Left hindlimb (tissue), 1 donor: ENCODE data around the gene TBCD.

Experiments
- DNase-seq: peaks from one replicate; pipeline ENCODE4 v3.0.0-alpha.2; 2018

TBCD gene

DNA sequence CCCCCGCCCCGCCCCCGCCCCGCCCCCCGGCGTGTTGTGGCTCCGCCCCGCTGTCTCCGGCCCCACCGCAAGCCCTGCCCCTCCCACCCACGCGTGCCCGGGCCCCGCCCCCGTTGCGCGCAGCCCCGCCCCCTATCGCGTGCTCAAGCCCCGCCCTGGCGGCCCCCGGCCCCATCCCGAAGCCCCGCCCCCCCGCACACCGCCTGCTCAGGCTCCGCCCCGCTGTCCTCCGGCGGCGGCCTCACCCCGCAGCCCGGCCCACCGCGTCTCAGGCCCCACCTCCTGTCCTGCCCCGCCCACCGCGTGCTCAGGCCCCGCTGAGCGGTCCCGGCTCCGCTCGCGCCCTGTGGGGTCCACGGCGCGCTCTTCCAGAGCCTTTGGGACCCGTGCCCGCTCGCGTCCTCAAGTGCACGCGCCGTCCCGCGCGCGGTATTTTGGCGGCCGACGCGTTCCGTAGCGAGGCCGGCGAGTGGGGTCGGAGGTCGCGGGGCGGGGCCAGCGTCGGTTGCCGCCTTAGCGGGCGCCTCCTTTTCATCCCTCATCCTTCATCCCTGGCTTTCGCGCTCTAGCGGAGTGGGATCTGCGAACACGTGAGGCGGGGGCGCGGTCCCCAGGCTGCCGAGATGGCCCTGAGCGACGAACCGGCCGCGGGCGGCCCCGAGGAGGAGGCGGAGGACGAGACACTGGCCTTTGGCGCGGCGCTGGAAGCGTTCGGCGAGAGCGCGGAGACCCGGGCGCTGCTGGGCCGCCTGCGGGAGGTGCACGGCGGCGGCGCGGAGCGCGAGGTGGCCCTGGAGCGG lies at the start of gene TBCD:
Gene TBCD (plus strand): TSS at position 495 of the 800 bp plus-strand sequence. CDS start 129 bp downstream, at position 624.
- DNase-seq = peak; percentile 95

DNA sequence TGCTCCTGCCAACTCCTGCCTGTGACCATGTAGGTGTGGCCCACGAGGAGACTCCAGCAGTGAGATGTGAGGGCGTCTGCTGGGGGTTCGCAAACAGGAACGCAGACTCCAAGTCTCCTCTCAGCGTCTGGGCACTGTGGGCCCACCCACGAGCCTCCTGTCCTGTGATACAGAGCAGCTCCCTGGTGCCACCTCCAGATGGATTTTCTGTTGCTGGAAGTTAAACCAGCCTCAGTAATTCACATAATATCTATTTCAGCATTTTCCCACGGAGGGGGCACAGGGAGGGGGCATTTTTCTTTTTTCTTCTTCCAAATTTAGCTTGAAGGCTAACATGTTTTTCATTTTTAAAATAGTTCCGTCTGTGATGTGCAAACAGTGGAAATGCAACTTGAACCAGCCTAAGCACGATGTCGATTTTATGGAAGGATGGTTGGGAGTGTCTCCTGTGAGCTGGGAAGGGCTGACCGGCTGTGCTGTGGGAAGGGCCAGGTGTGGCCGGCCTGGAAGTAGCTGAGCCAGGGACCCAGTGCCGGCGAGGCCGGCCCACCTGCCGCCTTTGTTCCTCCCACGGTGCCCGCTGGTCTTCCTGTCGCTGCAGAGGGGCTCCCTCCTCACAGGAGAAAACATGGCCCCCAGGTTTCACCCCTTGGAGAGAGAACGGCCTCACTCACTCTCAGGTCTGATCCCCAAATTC lies 49.5 kb upstream of the TBCD start:
- DNase-seq = peak; percentile 48

DNA sequence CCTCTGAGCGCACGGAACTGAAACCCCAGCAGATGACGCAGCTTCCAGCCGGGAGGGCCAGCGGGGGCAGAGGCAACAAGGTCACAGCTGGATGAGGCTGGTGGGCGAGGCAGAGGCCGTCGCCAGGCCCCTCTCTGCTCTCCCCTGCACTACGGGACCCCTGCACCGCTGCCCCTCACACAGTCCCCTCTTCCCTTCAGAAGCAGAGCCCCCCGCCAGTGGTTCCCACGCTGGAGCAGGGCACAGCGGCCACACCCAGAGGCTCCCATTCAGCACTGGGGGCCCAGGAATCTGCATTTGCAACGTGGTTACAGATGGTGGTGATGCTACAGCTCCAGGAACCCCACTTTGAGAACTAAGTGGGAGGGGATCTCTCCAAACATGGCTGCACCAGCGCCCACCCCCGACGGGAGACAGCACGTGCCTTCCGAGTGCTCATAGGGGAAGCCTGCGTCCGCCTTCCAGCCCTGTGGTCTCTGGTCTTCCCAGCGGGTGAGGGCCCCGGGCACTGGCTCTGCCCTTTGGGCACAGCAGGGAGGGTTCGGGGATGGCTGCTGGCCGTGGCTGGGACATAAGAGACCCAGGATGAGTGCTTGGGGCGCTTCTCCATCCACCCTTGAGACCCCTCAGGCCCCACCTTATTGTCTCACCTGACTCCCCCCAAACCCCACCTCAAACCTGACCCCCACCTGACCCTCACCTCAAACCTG lies 48.7 kb upstream of the TBCD start:
- peak; percentile 32 for DNase-seq

DNA sequence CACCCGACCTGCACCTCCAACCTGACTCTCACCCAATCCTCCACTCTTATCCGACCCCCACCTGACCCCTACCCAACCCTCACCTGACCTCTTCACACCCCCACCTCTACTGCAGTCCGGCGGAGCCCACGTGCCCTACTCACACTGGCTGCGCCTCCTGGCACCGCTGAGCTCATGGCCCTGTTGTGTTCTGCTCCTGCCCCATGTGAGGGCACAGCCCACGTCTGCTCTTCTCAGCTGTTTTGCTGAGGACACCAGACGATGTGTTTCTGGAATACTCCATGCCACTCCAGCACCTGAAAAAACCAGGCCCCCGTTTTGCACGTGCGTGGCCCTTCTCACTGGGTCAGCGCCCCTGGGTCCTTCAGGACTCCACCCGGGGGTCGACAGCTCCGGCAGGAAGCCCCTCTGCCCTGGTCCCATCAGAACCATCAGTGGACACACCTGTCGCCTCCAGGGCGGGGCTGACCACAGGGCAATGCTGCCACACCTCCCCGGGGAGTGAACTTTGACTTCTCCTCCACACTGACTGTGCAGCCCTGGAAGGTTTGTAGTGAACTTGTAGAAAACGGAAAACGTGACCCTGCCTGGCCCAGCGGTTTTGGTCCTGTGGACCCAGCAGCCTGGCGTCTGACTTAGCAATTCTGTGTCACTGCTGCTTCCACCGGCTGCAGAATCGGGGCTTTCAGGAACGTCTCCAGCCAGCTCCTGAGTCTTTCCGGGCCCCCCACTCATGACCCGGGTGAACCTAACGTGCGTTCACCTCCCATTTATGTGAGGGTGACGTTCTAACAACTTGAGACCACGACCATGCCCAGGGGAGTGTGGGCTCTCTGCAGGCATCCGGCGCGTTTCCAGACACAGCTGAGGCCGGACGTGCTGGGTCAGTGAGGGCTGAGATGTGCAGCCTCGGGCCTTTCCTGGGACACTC lies 47.7 kb upstream of the TBCD start:
- DNase-seq = peak; percentile 30

DNA sequence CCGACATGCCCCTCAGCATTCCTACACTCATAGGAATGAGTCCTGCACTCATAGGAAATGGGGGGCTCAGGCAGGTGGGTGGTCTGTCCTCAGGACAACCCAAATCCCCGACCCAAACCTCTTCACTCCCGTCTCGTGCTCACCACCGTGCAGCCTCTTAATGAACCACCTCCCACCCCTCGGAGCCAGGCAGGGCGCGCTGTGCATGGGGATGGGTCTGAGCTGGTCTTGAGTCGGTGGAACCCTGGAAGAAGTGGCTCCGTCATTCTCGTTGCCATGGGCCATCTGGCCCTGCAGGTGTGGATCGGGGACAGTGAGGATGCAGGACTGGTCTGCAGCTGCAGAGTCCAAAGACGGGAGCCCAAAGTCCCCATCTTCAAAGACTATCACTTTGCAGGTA lies 47.0 kb upstream of the TBCD start:
- peak; percentile 14 for DNase-seq

DNA sequence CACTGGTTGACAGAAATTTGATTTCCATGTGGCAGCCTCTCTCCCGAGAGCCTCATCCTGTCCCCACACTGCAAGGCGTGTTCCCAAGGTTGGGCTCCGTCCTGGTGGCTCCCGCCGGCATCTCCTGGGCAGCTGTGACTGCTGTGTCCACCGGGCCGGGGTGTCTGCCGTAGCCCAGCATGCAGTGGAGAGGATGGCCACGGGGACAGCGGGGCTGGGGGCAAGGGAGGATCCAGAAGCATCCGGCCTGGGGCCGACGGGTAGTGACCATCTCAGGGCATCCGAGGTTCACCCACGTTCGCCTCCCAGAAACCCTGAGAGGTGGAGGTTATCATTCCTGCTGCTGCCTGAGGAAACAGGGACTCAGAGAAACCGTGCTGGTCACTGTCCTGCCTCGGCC lies 46.1 kb upstream of the TBCD start:
- no peak for DNase-seq

DNA sequence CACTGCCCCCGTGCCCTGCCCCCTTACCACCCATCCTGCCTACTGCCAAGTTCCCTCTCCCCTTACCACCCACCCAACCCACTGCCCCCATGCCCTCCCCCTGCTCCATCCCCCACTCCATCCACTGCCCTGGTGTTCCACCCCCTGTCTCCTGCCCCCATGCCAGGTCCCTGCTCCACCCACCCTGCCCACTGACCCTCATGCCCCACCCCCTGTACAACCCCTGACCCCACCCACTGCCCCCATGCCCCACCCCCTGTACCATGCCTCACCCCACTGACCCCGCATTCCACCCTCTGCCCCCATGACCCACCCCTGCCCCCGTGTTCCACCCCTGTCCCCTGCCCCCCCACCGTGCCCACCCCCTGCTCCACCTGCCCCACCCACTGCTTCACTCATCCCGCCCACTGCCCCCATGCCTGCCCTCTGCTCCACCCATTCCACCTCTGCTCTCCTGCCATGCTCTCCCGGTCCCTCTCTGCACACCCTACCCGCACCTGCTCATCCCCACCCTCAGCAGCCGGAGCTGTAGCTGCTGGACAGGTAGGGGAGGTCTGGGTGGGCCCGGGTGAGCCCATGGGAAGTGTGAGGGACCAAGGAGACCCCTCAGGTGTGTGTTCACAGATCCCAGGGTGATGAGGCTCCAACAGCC lies 42.7 kb upstream of the TBCD start:
- DNase-seq = no peak

DNA sequence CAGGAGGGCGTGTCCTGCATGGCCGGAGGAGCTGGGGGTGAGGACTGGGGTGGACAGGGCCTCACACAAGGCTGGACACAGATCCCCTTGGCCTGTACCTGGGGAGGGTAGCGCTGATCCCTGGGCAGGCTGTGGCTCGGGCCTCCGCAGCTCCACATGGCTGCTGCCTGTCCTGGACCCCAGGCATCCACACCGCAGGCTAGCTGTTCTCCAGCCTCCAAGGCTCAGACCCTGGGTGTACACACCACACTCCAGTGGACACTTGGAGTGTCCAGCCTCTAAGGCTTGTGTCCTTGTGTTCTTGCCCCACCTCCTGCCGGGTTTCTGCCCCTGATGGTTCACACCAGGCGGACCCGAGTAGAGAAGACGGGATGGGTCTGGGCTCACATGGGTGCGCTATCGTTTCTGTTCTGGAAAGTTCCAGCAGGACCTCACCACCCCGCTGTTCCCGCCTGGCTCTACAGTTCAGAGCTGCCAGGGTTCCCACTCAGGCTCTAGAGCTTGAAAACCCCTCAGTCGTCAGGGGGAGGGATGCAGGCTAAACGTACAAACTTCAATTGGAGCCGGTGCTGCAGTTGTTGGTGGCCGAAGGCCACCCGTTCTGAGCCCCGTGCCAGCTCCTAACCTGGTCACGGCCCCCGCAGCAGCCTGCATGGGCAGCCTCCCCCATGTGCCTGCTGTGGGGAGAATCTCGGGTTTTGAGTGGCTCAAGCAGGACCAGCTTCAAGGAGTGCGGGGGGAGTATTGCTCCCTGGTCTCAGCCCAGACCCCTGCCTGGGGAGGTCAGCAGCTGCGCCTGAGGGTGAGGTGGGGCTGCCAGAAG lies 42.0 kb upstream of the TBCD start:
- DNase-seq = no peak

DNA sequence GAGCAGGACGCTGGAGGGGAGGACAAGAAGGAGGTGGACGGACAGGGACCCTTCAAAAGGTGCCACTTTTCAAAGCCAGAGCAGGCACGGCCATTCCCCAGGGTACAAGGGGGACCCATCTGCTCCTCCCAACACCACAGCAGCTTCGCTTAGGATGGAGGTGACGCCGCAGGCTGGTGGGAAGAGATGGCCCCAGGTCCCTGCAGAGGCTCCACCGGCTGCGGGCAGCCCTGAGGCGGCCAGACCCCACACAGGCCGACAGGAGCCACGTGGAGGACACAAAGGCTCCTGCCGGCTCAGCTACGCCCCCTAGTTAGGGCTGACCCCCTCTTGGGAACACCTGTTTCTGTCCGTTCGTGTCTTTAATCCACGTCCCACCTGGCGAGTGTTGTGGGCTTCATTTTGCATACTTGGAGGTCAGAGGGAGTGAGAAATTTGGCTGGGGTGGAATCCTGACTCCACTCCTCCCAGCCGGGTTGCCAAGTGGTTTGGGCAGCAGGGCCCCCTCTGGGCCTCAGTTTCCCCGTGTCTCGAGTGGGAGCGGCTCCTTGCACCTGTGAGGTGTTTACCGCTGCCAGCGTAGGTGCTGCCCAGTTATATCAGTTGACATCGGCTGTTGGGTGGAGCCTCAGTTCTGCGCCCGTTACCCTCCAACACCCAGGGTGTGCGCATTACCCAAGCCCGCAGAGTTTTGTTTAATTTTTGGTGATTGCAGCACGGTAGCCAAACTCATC lies 41.2 kb upstream of the TBCD start:
- no peak for DNase-seq

DNA sequence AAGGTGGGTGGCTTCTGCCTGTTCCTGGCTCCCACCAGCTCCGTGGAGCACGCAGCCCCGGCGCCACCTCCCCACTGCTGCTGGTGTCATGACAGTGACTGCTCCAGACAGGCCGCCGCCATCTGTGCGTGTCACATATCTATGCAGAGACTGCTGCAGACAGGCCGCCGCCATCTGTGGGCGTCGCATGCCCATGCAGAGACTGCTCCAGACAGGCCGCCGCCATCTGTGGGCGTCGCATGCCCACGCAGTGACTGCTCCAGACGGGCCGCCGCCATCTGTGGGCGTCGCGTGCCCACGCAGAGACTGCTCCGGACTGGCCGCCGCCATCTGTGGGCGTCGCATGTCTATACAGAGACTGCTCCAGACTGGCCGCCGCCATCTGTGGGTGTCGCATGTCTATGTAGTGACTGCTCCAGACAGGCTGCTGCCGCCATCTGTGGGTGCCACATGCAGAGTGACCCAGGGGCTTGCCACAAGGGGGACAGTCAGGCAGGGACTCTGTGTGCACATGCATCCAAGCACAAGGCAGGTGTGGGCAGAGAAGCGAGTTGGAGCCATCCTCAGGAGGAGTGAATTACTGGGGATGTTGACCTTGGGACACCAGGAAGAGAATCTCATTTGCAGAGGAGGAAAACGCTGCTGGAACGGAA lies 38.7 kb upstream of the TBCD start:
- DNase-seq = no peak

DNA sequence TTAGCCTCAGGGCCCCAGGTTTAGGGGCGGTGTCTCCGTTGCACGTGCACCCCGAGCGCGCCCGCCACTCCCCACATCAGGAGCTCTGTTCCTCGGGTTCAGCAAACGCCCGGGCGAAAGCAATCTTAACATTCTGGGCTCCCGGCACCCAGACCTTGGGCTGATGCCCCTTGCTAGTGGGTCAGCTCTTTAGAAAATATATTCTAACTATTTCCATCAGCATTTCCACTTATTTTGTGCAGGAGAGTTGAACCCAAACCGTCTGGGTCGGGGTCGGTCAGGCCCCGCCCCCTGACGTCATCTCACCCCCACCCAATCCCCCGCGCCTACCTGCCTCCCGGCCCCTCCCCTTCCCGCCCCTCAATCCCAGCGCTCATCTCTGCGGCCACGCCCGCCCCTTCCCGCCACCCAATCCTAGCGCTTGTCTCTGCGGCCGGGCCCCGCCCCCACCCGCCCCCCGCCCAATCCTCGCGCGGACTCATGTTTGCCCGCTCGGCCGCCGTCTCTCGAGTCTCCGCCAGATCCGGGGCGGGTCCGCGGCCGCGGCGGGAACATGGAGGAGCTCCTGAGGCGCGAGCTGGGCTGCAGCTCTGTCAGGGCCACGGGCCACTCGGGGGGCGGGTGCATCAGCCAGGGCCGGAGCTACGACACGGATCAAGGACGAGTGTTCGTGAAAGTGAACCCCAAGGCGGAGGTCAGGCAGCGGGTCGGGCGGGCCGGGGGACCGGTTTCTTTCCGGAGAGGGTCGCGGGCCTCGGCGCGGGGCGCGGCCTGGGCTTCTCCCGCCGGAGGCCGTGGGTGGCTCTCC lies 35.5 kb upstream of the TBCD start, which contains the start of gene FN3KRP:
Gene FN3KRP (plus strand): TSS at position 504 of the 808 bp plus-strand sequence. CDS start 50 bp downstream, at position 554.
- peak; percentile 98 for DNase-seq

DNA sequence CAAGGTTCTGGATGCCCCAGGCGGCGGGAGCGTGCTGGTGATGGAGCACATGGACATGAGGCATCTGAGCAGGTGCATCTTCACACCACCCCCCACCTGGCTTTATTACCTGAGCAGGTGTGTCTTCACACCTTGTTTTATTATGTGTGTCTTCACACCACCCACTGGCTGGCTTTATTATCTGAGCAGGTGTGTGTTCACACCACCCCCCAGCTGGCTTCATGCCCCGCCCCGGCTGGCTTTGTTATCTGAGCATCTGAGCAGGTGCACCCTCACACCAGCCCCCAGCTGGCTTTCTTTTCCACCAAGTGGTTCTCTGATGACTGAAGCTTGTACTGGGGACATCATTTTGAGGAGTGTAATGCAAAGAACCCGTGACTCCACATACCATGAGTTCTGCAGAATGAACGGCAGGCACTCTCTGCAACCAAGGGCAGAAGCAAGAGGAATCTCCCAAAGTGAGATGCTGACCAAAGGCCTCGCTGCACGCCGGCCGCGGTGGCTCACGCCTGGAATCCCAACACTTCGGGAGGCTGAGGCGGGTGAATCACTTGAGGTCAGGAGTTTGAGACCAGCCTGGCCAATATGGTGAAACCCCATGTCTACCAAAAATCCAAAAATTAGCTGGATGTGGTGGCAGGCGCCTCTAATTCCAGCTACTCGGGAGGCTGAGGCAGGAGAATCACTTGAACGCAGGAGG lies 32.7 kb upstream of the TBCD start:
- no peak for DNase-seq

DNA sequence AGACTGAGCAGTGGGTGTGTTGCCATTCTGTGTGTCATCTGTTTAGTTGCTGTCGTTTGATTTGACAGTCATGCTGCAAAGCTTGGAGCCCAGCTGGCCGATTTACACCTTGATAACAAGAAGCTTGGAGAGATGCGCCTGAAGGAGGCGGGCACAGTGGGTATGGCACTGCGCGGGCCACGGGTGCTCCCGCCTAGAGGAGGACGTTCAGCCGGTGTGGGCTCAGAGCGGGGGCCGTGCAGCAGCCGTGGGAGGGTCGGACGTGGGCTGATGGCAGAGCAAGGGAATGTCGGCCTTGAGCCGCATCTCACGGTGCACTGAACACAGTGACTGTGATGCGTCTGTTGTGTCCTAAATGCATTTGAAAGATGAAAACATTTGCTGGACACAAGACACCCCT lies 31.7 kb upstream of the TBCD start:
- DNase-seq = no peak

DNA sequence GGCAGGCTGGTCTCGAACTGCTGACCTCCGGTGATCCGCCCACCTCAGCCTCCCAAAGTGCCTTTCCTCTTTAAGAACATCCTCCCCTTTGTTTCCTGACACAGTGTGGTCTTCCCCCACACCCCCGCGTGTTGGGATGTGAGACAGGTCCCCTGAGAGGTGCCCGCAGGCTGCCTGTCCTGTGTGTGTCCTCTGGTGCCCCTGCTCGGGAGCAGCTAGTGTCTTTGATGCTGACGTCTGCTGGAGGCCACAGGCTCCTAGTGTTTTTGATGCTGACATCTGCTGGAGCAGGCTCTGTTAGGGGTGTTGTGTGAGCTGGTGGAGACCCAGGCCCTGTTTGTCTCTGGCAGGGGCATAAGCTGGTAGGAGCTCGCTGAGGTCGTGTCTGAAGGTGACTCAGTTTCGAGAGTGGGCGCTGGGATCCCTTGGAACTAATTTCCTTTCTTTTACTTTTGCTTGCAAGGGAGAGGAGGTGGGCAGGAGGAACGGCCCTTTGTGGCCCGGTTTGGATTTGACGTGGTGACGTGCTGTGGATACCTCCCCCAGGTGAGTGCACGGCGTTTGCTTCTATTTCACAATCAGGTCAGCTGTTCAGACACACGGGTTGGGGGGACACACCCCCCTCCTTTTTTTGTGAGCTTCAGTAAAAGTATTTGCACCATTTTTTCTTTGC lies 29.4 kb upstream of the TBCD start:
- DNase-seq = no peak

DNA sequence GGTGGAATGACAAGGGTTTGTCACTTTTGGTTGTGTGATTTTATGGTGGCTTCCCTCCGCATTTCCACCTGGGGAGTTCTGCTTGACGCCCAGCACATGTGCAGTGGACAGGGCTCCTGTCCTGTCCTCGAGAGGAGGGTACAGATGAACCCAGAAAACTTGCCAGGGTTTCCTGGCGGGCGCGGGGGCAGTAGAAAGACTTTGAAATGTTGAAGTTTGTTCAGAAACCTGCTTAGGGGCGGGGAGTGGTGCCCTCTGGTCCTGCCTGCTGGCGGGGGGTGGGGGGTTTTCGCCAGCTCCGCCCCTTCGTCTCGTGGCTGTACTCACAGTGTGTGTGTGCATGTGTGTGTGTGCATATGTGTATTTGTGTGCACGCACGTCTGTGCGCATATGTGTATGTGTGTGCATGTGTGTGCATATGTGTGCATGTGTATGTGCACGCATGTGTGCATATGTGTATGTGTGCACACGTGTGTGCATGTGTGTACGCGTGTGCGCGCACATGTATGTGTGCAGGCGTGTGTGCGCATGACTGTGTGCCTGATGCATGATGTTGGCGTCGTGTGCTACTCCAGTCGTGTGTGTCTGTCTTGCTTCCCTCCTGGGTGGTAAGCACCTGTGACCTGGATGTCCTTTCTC lies 28.6 kb upstream of the TBCD start:
- DNase-seq = no peak

DNA sequence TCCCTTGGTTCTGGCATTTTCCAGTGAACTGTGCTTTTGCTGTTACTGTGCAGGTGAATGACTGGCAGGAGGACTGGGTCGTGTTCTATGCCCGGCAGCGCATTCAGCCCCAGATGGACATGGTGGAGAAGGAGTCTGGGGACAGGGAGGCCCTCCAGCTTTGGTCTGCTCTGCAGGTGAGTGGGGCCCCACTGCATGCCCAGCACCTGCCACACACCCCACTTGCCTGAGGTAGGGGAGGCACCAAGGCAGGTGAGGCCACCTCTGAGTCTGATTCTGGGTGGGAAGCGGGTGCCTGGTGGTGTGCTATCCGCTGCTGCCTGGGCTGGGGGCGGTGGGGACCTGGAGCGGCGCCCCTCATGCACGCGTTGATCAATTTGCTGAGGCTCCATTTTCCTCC lies 25.4 kb upstream of the TBCD start:
- no peak for DNase-seq
